Stomach (tissue), 9 donors: Measurements from ENCODE around the gene SLC36A1. TPM values are rescaled to one million over a fixed set of nuclear protein-coding genes. Genes with fewer than 3 reads are reported as not detected.

Experiments used
- DNase-seq, 2 donors: peaks; one replicate each; pipeline versions ENCODE4 v3.0.0 to v3.0.0-alpha.2; 2013 to 2019
- H3K27ac ChIP-seq, 5 donors: fragments of 200-600 bp in 4 of 5; sonication (generic) in 4 of 5; one replicate each; pipeline ENCODE4 v1.5.1; 2013 to 2019; ENCODE audit warnings: mild to moderate bottlenecking in 1 of 5, moderate library complexity in 1 of 5
- H3K27me3 ChIP-seq, 3 donors: fragments of 200-600 bp; sonication (generic); one replicate each; pipeline ENCODE4 v1.5.1; 2017 to 2019; ENCODE audit warnings: mixed run types in 1 of 3
- H3K36me3 ChIP-seq, 4 donors: fragments of 200-600 bp; sonication (generic); 1 replicate in 3 of 4; 2 replicates in 1 of 4; pipeline ENCODE4 v1.5.1; 2016 to 2019
- H3K4me1 ChIP-seq, 4 donors: fragments of 200-600 bp; sonication (generic); one replicate each; pipeline ENCODE4 v1.5.1; 2016 to 2019
- H3K4me3 ChIP-seq, 4 donors: fragments of 200-600 bp; sonication (generic) in 3 of 4; one replicate each; pipeline ENCODE4 v1.5.1; 2016 to 2019; ENCODE audit warnings: mild to moderate bottlenecking in 1 of 4
- H3K9me3 ChIP-seq, 4 donors: fragments of 200-600 bp; sonication (generic); one replicate each; pipeline ENCODE4 v1.5.1; 2016 to 2019
- CTCF ChIP-seq, 7 experiments: fragments of 450-650 bp in 4 of 7; fragments of 200-600 bp in 3 of 7; sonication (generic) in 3 of 7; IDR thresholded peaks; one replicate each; pipeline ENCODE4 v1.5.1; 2016 to 2019; ENCODE audit warnings: antibody characterized with exemption in 7 of 7, control low read depth in 2 of 7, mild to moderate bottlenecking in 1 of 7
- EP300 ChIP-seq: sonication (generic); formaldehyde crosslinking; IDR thresholded peaks from one replicate; pipeline ENCODE4 v1.6.1; 2017; ENCODE audit warnings: antibody characterized with exemption
- POLR2A ChIP-seq, 4 donors: fragments of 450-650 bp; IDR thresholded peaks; one replicate each; pipeline ENCODE4 v1.6.1; 2016; ENCODE audit warnings: antibody characterized with exemption in 4 of 4, control low read depth in 2 of 4, mild to moderate bottlenecking in 1 of 4, moderate library complexity in 1 of 4
- POLR2AphosphoS5 ChIP-seq, 3 donors: sonication (generic); formaldehyde crosslinking; IDR thresholded peaks; one replicate each; pipeline ENCODE4 v1.6.1; 2016; ENCODE audit warnings: antibody characterized with exemption in 3 of 3
- WGBS, 5 donors: extraction: QIAGEN DNeasy Blood & Tissue Kit in 3 of 5; methylation state at CpG; one replicate each; pipeline versions ENCODE4 v1.1.5 to v1.1.7; 2013 to 2018; 5-methylcytosine and 5-hydroxymethylcytosine counted together
- intact Hi-C: fragments of 100-400 bp; cut with DNase I; formaldehyde crosslinking; loops from one replicate; pipeline ENCODE4 v1.15.1; 2023; ENCODE audit warnings: low total_unique reads
- polyA plus RNA-seq, 3 donors: library from polyadenylated mRNA; stranded (reverse); fragments of 200-250 nt; gene quantifications; one replicate each; pipeline ENCODE4 v1.2.3, GENCODE V29; 2013
- total RNA-seq, 5 donors: library from RNA; depleted of rRNA; stranded (reverse); fragments of >200 nt; gene quantifications; one replicate each; pipeline versions ENCODE4 v1.1.0 to v1.2.3, GENCODE V29; 2014 to 2016
- donor health status: healthy with polysubstance abuse.
- donor health status: Bipolar disorder and iron deficiency.
- donor health status: healthy.

The SLC36A1 gene
- total and polyA plus RNA-seq, 8 donors, result 1.2 to 27.8 (median 6.2) TPM

GRCh38 chr5:151449839-151450238, 2.4 kb downstream of the SLC36A1 start:
- no peaks in the 10 kb centered on the region for H3K9me3 ChIP-seq
- WGBS, 5 donors, result 94 to 99% (median 97%) methylated on average over 5 of the region's 5 CpGs

GRCh38 chr5:151450605-151451004, 3.2 kb downstream of the SLC36A1 start:
- TF ChIP-seq POLR2A (IDR thresholded peaks at IDR 0.05), result no peak
- TF ChIP-seq EP300, result no peak
- no peak for TF ChIP-seq POLR2AphosphoS5 (IDR thresholded peaks at IDR 0.05)
- TF ChIP-seq CTCF (IDR thresholded peaks at IDR 0.05), result no peak
- H3K4me1 ChIP-seq, result peaks cover 5 to 36% (median 19%) of the 10 kb centered on the region in 4 donors
- no peaks in the 10 kb centered on the region for H3K27me3 ChIP-seq
- H3K27ac ChIP-seq, result no peak overlapping the region
- no peak overlapping the region for H3K4me3 ChIP-seq
- H3K9me3 ChIP-seq, result no peaks in the 10 kb centered on the region
- WGBS, 5 donors, result 63 to 80% (median 71%) methylated on average over 3 of the region's 3 CpGs
- DNase-seq, result no peak
- intact Hi-C loops, result no loop called here
- no peaks in the 10 kb centered on the region for H3K36me3 ChIP-seq

More at GRCh38 chr5:151449839-151450238, 2.4 kb downstream of the SLC36A1 start:
- DNase-seq, result no peak
- Histone ChIP-seq H3K27ac (no peak overlapping the region), H3K4me1 (peaks cover 5 to 36% (median 19%) of the 10 kb centered on the region in 4 donors), H3K4me3 (no peak overlapping the region), H3K36me3 (no peaks in the 10 kb centered on the region), H3K27me3 (no peaks in the 10 kb centered on the region)
- TF ChIP-seq EP300 (no peak), CTCF (IDR thresholded peaks at IDR 0.05) (no peak), POLR2A (IDR thresholded peaks at IDR 0.05) (no peak), POLR2AphosphoS5 (IDR thresholded peaks at IDR 0.05) (no peak)
- intact Hi-C loops, result loop anchor here (2.0 to 10.0 kb wide), 3 partner anchors 49 to 295 kb away; no protein-coding TSS in a partner anchor

GRCh38 chr5:151451626-151452520, 4.5 kb downstream of the SLC36A1 start:
- Histone ChIP-seq H3K27me3 (no peaks in the 10 kb centered on the region), H3K4me1 (peaks cover 5 to 36% (median 19%) of the 10 kb centered on the region in 4 donors), H3K9me3 (no peaks in the 10 kb centered on the region), H3K36me3 (no peaks in the 10 kb centered on the region), H3K27ac (no peak overlapping the region), H3K4me3 (no peak overlapping the region)
- intact Hi-C loops, result no loop called here
- 73 to 86% (median 83%) methylated on average over 8 of the region's 8 CpGs for WGBS, 5 donors
- TF ChIP-seq POLR2AphosphoS5 (IDR thresholded peaks at IDR 0.05) (no peak), POLR2A (IDR thresholded peaks at IDR 0.05) (no peak), EP300 (no peak), CTCF (IDR thresholded peaks at IDR 0.05) (no peak)
- DNase-seq, result no peak

- peaks cover 4 to 8% (median 8%) of the 10 kb centered on the region in 4 donors for H3K36me3 ChIP-seq
- H3K27ac ChIP-seq, result no peak overlapping the region
- intact Hi-C loops, result no loop called here
- no peak overlapping the region for H3K4me3 ChIP-seq
- TF ChIP-seq CTCF (IDR thresholded peaks at IDR 0.05), result no peak
- TF ChIP-seq EP300, result no peak
- no peak for TF ChIP-seq POLR2A (IDR thresholded peaks at IDR 0.05)
- no peak for TF ChIP-seq POLR2AphosphoS5 (IDR thresholded peaks at IDR 0.05)
- H3K9me3 ChIP-seq, result no peaks in the 10 kb centered on the region
- peaks cover 0 to 24% (median 3%) of the 10 kb centered on the region in 4 donors for H3K4me1 ChIP-seq
- H3K27me3 ChIP-seq, result no peaks in the 10 kb centered on the region
- DNase-seq, result no peak
- 75 to 97% (median 88%) methylated on average over 2 of the region's 2 CpGs for WGBS, 5 donors
Observed at GRCh38 chr5:151454166-151454565, 6.8 kb downstream of the SLC36A1 start.
